Activated naive CD8-positive, alpha-beta T cell (primary cell): ENCODE data around the gene NRIP2.

Source experiments
- H3K27ac Mint-ChIP-seq: one replicate; pipeline ENCODE4 v1.8.0; 2021; ENCODE audit warnings: mixed read lengths
- H3K27me3 Mint-ChIP-seq: one replicate; pipeline ENCODE4 v1.8.0; 2021; ENCODE audit warnings: mixed read lengths
- H3K36me3 Mint-ChIP-seq: one replicate; pipeline ENCODE4 v1.8.0; 2021; ENCODE audit warnings: mixed read lengths
- H3K4me1 Mint-ChIP-seq: one replicate; pipeline ENCODE4 v1.8.0; 2021; ENCODE audit warnings: low read depth, mixed read lengths
- H3K4me3 Mint-ChIP-seq: one replicate; pipeline ENCODE4 v1.8.0; 2021; ENCODE audit warnings: mild to moderate bottlenecking, mixed read lengths
- H3K9me3 Mint-ChIP-seq: one replicate; pipeline ENCODE4 v1.8.0; 2021; ENCODE audit warnings: low read depth, mixed read lengths

NRIP2 gene

GRCh38 chr12:2803635-2804392 is 31.0 kb downstream of the NRIP2 start:
- peaks cover under 1% of the 10 kb centered on the region for H3K36me3 Mint-ChIP-seq
- no peaks in the 10 kb centered on the region for H3K27me3 Mint-ChIP-seq
- peak overlapping the region; percentile 28 for H3K27ac Mint-ChIP-seq
- no peaks in the 10 kb centered on the region for H3K9me3 Mint-ChIP-seq
- H3K4me1 Mint-ChIP-seq = peaks cover 6% of the 10 kb centered on the region
- no peak overlapping the region for H3K4me3 Mint-ChIP-seq

GRCh38 chr12:2801044-2801783 is 33.6 kb downstream of the NRIP2 start:
- Mint-ChIP-seq H3K27ac (no peak overlapping the region), H3K27me3 (no peaks in the 10 kb centered on the region), H3K4me1 (peaks cover 25% of the 10 kb centered on the region), H3K4me3 (no peak overlapping the region), H3K36me3 (peaks cover 12% of the 10 kb centered on the region), H3K9me3 (no peaks in the 10 kb centered on the region)

GRCh38 chr12:2800046-2800570 is 34.7 kb downstream of the NRIP2 start:
- H3K4me1 Mint-ChIP-seq = peaks cover 25% of the 10 kb centered on the region

DNA sequence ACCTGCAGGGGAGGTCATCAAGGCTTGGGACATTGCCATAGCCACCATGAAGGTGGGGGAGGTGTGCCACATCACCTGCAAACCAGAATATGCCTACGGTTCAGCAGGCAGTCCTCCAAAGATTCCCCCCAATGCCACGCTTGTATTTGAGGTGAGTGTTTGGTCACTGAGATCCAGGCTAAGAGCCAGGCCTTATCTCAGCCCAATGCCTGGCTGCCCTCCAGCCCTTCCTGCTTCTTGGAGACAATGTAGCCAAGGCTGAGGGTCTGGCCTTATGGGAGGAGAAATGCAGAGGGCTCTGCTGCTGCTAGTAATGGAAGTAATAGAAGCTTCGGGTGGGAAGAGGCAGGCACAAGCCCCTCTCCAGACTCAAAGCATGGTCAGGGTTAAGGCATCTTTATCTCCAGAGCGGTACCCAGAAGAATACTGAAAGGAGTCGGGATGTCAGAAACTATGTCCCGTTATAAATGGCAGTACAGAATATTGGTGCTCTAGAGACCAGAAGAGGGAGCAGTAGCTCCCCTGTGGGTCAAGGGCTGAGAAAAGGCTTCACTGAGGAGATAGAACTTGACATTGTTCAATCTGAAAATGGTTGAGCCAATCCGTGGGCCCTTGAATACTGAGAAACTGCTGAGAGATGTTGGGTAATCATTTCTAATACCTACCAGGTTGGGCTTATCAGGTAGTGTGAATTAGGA is 37.0 kb downstream of the NRIP2 start:
- Mint-ChIP-seq H3K4me1 (peaks cover 25% of the 10 kb centered on the region), H3K27me3 (no peaks in the 10 kb centered on the region), H3K27ac (peak overlapping the region; percentile 61), H3K36me3 (peaks cover 13% of the 10 kb centered on the region), H3K4me3 (peak overlapping the region; percentile 96), H3K9me3 (no peaks in the 10 kb centered on the region)

More at GRCh38 chr12:2800046-2800570, 34.7 kb downstream of the NRIP2 start:
- Mint-ChIP-seq H3K36me3 (peaks cover 13% of the 10 kb centered on the region), H3K27ac (peak overlapping the region; percentile 17), H3K27me3 (no peaks in the 10 kb centered on the region), H3K9me3 (no peaks in the 10 kb centered on the region), H3K4me3 (no peak overlapping the region)

DNA sequence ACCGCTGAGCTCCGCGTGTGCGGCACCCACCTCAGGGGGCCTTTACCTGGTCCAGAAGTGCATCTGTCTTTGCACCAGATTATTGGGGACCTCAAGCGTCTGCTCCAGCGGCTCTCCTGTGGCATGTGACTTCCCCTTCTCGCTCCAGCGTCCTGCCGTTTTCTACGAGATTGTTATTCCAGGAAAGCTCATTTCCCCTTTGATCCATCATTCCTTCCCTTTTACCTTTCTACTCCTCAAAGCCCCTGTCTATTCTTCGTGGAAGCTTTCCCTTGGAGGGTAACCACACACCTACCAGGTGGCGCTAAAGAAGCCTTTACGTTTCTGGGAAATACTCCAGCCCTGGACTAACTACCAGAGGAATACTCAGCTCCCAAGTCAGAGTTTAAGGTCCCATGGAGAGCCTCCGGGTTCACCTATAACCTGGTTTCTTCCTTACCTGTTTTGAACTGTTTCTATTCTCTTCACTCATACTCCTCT is 38.6 kb downstream of the NRIP2 start:
- Mint-ChIP-seq H3K4me3 (peak overlapping the region; percentile 96), H3K27ac (peak overlapping the region; percentile 88), H3K36me3 (peaks cover 13% of the 10 kb centered on the region), H3K4me1 (peaks cover 24% of the 10 kb centered on the region), H3K9me3 (no peaks in the 10 kb centered on the region), H3K27me3 (no peaks in the 10 kb centered on the region)

DNA sequence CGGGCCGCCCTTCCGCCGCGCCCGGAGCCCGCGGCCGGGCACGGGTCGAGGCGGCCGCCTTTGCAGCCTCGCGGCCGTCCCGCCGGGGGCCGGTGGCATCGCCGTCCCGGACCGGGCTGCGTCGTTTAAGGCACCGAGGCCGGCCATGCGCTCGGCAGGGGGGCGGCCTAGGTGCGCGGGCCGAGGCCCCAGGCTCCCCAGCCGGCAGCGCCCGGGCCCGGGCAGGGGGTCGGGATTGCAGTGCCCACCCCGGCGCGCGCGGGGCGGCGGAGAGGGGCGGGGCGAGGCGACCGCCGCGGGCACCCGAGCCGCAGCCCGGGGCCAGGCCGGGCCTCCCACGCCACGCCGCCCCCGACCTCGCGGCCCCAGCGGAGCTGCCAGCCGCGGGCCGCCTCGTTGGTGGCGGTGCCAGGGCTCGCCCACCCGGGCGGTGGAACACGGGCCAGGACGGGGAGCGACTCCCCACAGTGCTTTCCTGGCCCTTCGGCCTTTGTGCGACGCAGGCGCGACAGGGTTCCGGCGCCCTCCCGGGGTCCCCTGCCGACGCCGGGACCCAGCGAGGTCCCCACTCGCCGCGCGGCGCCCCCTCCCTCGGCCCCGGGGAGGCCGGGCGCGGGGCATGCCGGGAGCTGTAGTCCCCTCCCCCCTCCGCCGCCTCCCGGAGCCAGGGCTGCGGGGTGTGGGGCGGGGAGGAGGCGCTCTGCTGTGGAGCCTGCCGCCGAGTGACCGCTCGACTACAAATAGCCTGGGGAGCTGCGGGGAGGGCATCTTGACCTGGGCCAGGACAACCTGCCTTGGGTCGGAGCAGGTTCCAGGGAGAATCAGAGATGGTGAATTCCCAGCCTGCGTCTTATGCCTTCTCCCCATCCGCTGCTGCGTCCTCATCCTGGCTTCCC is 39.3 kb downstream of the NRIP2 start:
- peaks cover 24% of the 10 kb centered on the region for H3K4me1 Mint-ChIP-seq
- H3K36me3 Mint-ChIP-seq = peaks cover 13% of the 10 kb centered on the region
- no peaks in the 10 kb centered on the region for H3K27me3 Mint-ChIP-seq
- peak overlapping the region; percentile 96 for H3K4me3 Mint-ChIP-seq
- H3K27ac Mint-ChIP-seq = peak overlapping the region; percentile 88
- H3K9me3 Mint-ChIP-seq = no peaks in the 10 kb centered on the region

GRCh38 chr12:2794736-2795289 is 40.0 kb downstream of the NRIP2 start, which contains the start of gene FKBP4:
Gene FKBP4 (plus strand): TSS chr12:2794970. CDS start chr12:2795140, 170 bp downstream.
- H3K27ac Mint-ChIP-seq = peak within 1 kb of the TSS; percentile 50
- H3K27me3 Mint-ChIP-seq = no peaks in the 10 kb centered on the region
- H3K4me3 Mint-ChIP-seq = peak within 1 kb of the TSS; percentile 96
- H3K9me3 Mint-ChIP-seq = no peaks in the 10 kb centered on the region
- peaks cover 13% of the 10 kb centered on the region for H3K36me3 Mint-ChIP-seq
- peaks cover 22% of the 10 kb centered on the region for H3K4me1 Mint-ChIP-seq

GRCh38 chr12:2794191-2794735 is 40.6 kb downstream of the NRIP2 start:
- Mint-ChIP-seq H3K27ac (no peak overlapping the region), H3K4me3 (peak overlapping the region; percentile 83), H3K36me3 (peaks cover 13% of the 10 kb centered on the region), H3K9me3 (no peaks in the 10 kb centered on the region), H3K4me1 (peaks cover 22% of the 10 kb centered on the region), H3K27me3 (no peaks in the 10 kb centered on the region)

DNA sequence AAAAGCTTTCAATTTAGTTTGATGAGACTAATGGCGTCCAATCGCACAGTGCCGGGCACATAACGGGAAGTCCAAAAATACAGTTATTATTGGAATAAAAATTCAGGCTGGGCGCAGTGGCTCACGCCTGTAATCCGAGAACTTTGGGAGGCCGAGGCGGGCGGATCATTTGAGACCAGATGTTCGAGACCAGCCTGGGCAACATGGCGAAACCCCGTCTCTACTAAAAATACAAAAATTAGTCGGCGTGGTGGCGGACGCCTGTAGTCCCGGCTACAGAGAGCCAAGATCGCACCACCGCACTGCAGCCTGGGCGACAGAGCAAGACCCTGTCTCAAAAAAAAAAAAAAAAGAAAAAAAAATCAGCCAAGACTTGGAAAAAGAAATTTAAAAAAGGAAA is 41.3 kb downstream of the NRIP2 start:
- Mint-ChIP-seq H3K36me3 (peaks cover 10% of the 10 kb centered on the region), H3K9me3 (no peaks in the 10 kb centered on the region), H3K27ac (no peak overlapping the region), H3K4me3 (peak overlapping the region; percentile 67), H3K27me3 (no peaks in the 10 kb centered on the region), H3K4me1 (peaks cover 18% of the 10 kb centered on the region)

- Mint-ChIP-seq H3K27me3 (no peaks in the 10 kb centered on the region), H3K4me3 (peak overlapping the region; percentile 67), H3K9me3 (no peaks in the 10 kb centered on the region), H3K4me1 (peaks cover 15% of the 10 kb centered on the region), H3K36me3 (peaks cover 7% of the 10 kb centered on the region), H3K27ac (no peak overlapping the region)
Observed at GRCh38 chr12:2792671-2793500, 41.9 kb downstream of the NRIP2 start.

- Mint-ChIP-seq H3K4me1 (peaks cover 2% of the 10 kb centered on the region), H3K27me3 (no peaks in the 10 kb centered on the region), H3K27ac (no peak overlapping the region), H3K36me3 (no peaks in the 10 kb centered on the region), H3K4me3 (no peak overlapping the region), H3K9me3 (no peaks in the 10 kb centered on the region)
Observed at GRCh38 chr12:2791089-2791488, 43.7 kb downstream of the NRIP2 start.

DNA sequence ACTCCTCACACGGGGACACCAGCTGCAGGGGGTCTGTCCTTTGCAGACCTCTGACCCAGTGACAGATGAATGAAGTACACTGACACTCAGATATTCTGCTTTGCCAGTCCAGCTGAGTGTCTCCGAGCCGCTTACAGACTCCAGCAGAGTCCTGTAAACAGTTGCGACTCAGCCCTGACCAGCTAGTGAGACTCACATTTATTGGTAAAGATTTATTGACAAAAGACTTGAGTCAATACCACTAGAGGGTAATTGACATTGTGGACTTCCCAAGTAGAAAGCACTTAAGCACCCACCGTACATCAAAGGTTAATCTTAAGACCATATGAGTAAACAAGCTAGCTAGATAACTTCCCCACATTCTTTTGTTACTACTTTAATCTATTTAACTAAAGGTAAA is 49.8 kb downstream of the NRIP2 start:
- no peaks in the 10 kb centered on the region for H3K9me3 Mint-ChIP-seq

More for the DNA sequence above, 49.8 kb downstream of the NRIP2 start:
- no peak overlapping the region for H3K4me3 Mint-ChIP-seq
- H3K36me3 Mint-ChIP-seq = no peaks in the 10 kb centered on the region
- no peak overlapping the region for H3K27ac Mint-ChIP-seq
- peaks cover 11% of the 10 kb centered on the region for H3K27me3 Mint-ChIP-seq
- peaks cover 11% of the 10 kb centered on the region for H3K4me1 Mint-ChIP-seq
